HTERT RPE-1 (cell line): ENCODE results near the gene PRPSAP1.

Source experiments
- in situ Hi-C: fragments of 300-500 bp; cut with MboI; formaldehyde crosslinking; loops from 4 replicates; pipeline ENCODE4 v1.14.3; 2020; ENCODE audit warnings: low sequenced_read_pairs

PRPSAP1 gene, protein sequence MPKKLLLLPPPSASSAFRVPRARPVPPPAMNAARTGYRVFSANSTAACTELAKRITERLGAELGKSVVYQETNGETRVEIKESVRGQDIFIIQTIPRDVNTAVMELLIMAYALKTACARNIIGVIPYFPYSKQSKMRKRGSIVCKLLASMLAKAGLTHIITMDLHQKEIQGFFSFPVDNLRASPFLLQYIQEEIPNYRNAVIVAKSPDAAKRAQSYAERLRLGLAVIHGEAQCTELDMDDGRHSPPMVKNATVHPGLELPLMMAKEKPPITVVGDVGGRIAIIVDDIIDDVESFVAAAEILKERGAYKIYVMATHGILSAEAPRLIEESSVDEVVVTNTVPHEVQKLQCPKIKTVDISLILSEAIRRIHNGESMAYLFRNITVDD

GRCh38 chr17:76353599-76354316 lies at the start of gene PRPSAP1:
Gene PRPSAP1 (minus strand): TSS chr17:76353916. CDS start chr17:76353703, 213 bp downstream.
- in situ Hi-C loops, result no loop called here

GRCh38 chr17:76402711-76403110 lies 49.0 kb upstream of the PRPSAP1 start:
- in situ Hi-C loops, result no loop called here

DNA sequence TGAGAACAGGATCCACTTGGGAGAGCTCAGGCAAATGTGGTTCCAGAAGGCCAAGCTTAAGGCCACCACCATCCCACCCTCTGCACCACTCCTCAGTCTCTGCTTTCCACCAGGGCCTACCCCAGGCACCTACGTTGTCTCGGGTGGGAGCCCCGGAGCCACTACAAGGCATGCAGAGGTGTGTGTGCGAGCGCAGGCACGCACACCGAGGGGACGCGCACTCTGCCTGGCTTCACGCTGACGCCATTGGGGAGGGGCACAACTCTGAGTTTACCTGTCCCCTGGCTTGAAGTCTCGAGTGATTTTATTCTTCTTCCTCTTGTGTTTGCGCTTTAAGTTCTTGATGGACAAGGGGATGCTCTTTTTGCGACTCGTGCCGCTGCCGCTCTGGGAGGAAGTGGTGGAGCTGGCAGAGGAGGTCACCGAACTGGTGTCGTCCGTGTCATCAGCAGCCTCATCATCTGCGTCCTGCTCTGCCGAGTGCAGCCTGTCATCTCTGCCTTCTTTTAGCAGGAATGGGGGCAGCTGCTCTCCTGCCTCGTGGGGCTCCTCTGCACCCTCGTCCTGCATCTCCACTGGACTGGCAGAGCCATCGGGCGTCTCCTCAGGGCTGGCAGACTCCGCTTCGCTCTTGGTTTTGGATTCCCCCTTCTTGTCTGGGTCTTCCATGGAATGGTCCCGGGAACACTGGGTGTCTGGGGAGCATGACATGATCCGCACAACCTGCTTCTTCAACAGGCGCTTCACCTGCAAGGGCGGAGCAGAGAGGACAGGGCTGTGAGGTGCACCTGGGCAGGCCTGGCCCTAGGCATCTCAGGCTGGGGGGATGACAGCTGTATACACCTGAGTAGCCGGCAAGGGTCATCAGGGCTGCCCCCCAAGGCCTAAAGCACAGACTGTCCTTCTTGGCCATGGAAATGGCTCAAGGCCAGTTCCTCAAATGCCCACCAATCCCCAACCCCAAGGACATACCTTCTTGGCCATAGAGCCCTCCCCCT lies 45.8 kb upstream of the PRPSAP1 start:
- in situ Hi-C loops, result no loop called here

DNA sequence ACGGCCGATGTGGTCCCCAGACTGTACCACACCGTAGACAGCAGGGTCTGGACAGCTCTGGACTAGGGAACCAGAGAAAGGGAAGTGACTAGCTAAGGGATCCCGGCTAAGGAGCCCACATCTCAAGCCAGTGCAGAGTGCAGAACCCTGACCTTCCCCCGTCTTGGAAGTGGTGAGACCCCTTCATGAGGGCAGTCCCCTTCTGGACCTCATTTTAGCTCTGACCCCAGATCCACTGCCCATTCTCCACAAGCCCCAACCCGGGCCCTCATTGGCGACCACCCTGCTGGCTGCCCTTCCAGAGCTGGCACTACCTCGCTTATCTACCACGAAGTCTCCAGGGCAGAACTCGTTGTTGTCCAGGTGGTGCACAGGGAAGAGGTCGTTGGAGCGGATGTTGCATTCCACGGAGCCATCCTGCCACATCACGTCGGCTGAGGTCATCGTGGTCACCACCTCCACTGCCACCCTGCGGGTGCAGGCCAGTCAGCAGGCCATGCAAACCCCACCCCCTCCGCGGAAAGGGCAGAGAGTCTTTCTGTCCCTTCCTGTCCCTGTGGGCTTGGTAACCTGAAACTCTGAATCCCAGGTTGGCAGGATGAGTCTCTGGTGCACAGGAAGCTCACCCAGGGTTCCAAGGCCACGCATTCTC lies 44.9 kb upstream of the PRPSAP1 start:
- in situ Hi-C loops, result no loop called here

- in situ Hi-C loops, result no loop called here
Observed at GRCh38 chr17:76397687-76398522, 44.2 kb upstream of the PRPSAP1 start.

DNA sequence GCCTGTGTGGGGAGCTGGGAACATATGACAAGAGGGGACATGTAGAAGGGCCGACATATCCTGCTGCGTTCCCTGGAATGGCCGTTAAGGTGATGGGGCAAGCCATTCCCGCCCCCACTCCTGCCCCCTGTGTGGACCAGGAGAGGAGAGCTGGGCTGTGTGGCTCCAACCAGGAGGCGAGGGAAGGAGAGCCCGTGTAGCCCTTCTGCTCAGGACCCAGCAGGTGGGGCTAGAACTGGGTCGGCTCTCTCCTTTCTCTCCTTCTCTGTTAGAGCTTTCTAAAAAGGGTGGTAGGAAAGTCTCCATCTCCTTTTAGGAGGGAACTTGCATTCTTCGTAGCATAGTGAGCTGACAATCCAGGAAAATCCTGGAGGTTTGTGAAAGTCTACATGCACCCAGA lies 43.5 kb upstream of the PRPSAP1 start:
- in situ Hi-C loops, result no loop called here

GRCh38 chr17:76395980-76396379 lies 42.3 kb upstream of the PRPSAP1 start:
- in situ Hi-C loops, result no loop called here

- in situ Hi-C loops, result no loop called here
Observed at GRCh38 chr17:76394166-76394565, 40.5 kb upstream of the PRPSAP1 start.

GRCh38 chr17:76391200-76391715 lies 37.5 kb upstream of the PRPSAP1 start:
- in situ Hi-C loops, result no loop called here

- in situ Hi-C loops, result no loop called here
Observed at GRCh38 chr17:76390003-76390421, 36.3 kb upstream of the PRPSAP1 start.

GRCh38 chr17:76388966-76389888 lies 35.5 kb upstream of the PRPSAP1 start:
- in situ Hi-C loops, result no loop called here

DNA sequence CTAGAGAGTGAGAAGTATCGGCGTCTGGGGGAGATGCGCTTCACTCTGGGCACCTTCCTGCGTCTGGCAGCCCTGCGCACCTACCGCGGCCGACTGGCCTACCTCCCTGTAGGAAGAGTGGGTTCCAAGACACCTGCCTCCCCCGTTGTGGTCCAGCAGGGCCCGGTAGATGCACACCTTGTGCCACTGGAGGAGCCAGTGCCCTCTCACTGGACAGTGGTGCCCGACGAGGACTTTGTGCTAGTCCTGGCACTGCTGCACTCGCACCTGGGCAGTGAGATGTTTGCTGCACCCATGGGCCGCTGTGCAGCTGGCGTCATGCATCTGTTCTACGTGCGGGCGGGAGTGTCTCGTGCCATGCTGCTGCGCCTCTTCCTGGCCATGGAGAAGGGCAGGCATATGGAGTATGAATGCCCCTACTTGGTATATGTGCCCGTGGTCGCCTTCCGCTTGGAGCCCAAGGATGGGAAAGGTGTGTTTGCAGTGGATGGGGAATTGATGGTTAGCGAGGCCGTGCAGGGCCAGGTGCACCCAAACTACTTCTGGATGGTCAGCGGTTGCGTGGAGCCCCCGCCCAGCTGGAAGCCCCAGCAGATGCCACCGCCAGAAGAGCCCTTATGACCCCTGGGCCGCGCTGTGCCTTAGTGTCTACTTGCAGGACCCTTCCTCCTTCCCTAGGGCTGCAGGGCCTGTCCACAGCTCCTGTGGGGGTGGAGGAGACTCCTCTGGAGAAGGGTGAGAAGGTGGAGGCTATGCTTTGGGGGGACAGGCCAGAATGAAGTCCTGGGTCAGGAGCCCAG lies 33.5 kb upstream of the PRPSAP1 start:
- in situ Hi-C loops, result no loop called here

GRCh38 chr17:76385892-76386786 lies 32.4 kb upstream of the PRPSAP1 start:
- in situ Hi-C loops, result no loop called here

- in situ Hi-C loops, result no loop called here
Observed at GRCh38 chr17:76384987-76385891, 31.5 kb upstream of the PRPSAP1 start.

GRCh38 chr17:76384222-76384986 lies 30.7 kb upstream of the PRPSAP1 start, which contains the start of gene SPHK1:
Gene SPHK1 (plus strand): TSS chr17:76384609. CDS start chr17:76385645, 1,036 bp downstream.
- in situ Hi-C loops, result no loop called here
